GM21576 (cell line): Measurements from ENCODE around the gene PIGK.
"Not testable (repeated sequence)": the region's sequence is repeated elsewhere in the genome, so short reads cannot be mapped to it uniquely, and the experiment has no call there.

Source experiments
- ATAC-seq: cut with Tn5 transposase; IDR thresholded peaks from one replicate; pipeline ENCODE4 v1.9.1; 2021; ENCODE audit warnings: mild to moderate bottlenecking, moderate library complexity; ENCODE audit not compliant: unreplicated experiment

The PIGK gene

GRCh38 chr1:77197351-77197750 is 21.9 kb downstream of the PIGK start:
- ATAC-seq: no peak

GRCh38 chr1:77193951-77194350 is 25.3 kb downstream of the PIGK start:
- no peak for ATAC-seq

GRCh38 chr1:77188770-77189169 is 30.5 kb downstream of the PIGK start:
- ATAC-seq: no peak

GRCh38 chr1:77186907-77187306 is 32.3 kb downstream of the PIGK start:
- not testable (repeated sequence) for ATAC-seq

GRCh38 chr1:77182083-77182482 is 37.1 kb downstream of the PIGK start:
- ATAC-seq: no peak

- ATAC-seq: no peak
These were observed 39.6 kb downstream of the PIGK start for GRCh38 chr1:77179632-77180031.

GRCh38 chr1:77175230-77175844 is 43.9 kb downstream of the PIGK start:
- no peak for ATAC-seq

- no peak for ATAC-seq
These were observed 48.5 kb downstream of the PIGK start for GRCh38 chr1:77170687-77171086.

GRCh38 chr1:77168358-77168757 is 50.9 kb downstream of the PIGK start:
- ATAC-seq: no peak

- ATAC-seq: no peak
These were observed 54.7 kb downstream of the PIGK start for GRCh38 chr1:77164434-77164944.

GRCh38 chr1:77159706-77160105 is 59.5 kb downstream of the PIGK start:
- ATAC-seq: not testable (repeated sequence)

- no peak for ATAC-seq
These were observed 63.0 kb downstream of the PIGK start for GRCh38 chr1:77156214-77156613.

- no peak for ATAC-seq
These were observed 73.0 kb downstream of the PIGK start for GRCh38 chr1:77146270-77146669.

- ATAC-seq: no peak
These were observed 75.6 kb downstream of the PIGK start for GRCh38 chr1:77143529-77144121.

GRCh38 chr1:77139389-77139788 is 79.8 kb downstream of the PIGK start:
- no peak for ATAC-seq

GRCh38 chr1:77134359-77134758 is 84.9 kb downstream of the PIGK start:
- ATAC-seq: no peak

GRCh38 chr1:77133731-77134358 is 85.4 kb downstream of the PIGK start:
- no peak for ATAC-seq

- ATAC-seq: peak; percentile 81
These were observed 92.9 kb downstream of the PIGK start for GRCh38 chr1:77126307-77126706.

- ATAC-seq: no peak
These were observed 97.7 kb downstream of the PIGK start for GRCh38 chr1:77121503-77121902.

GRCh38 chr1:77120950-77121349 is 98.3 kb downstream of the PIGK start:
- no peak for ATAC-seq

- no peak for ATAC-seq
These were observed 100.5 kb downstream of the PIGK start for GRCh38 chr1:77118712-77119111.

- no peak for ATAC-seq
These were observed 114.6 kb downstream of the PIGK start for GRCh38 chr1:77104672-77105071.
